H1 (cell line): ENCODE measurements around the gene FNDC11. TPM values are rescaled to one million over a fixed set of nuclear protein-coding genes. Genes with fewer than 3 reads are reported as not detected.
A peak's percentile ranks its signal among the peaks of the same experiment; 100 is the strongest.

Source experiments
- CTCF ChIA-PET: fragments of 300-600 bp; sonication (Branson Sonifier 250); formaldehyde crosslinking; loops from one replicate; lab custom pipeline; 2021; ENCODE audit not compliant: partially characterized antibody; lab: Charles Lee
- POLR2A ChIA-PET: fragments of 300-600 bp; sonication (Branson Sonifier 250); formaldehyde crosslinking; loops from one replicate; lab custom pipeline; 2021; ENCODE audit warnings: inconsistent platforms; ENCODE audit not compliant: partially characterized antibody; lab: Charles Lee
- DNase-seq, 2 experiments: peaks; one replicate each; pipeline versions ENCODE4 v3.0.0 to v3.0.0-alpha.2; 2010 to 2022; ENCODE audit warnings: low spot score in 2 of 2, low read depth in 1 of 2, mixed read lengths in 1 of 2
- FAIRE-seq: peaks from 2 replicates; lab custom pipeline; 2011; peaks lifted over from hg19 to GRCh38; lab: Jason Lieb, UNC
- H2AFZ ChIP-seq: 2 replicates; pipeline ENCODE4 v1.8.1; 2012; ENCODE audit warnings: low read length, inconsistent platforms
- H2AK5ac ChIP-seq: 2 replicates; pipeline ENCODE4 v1.6.1; 2013; ENCODE audit warnings: low read depth, low read length
- H2BK120ac ChIP-seq: replicated peaks from 2 replicates; pipeline ENCODE3; 2013; ENCODE audit warnings: low read depth, low read length, inconsistent platforms
- H2BK12ac ChIP-seq: 2 replicates; pipeline ENCODE4 v1.6.1; 2013; ENCODE audit warnings: low read depth, low read length
- H2BK15ac ChIP-seq: 2 replicates; pipeline ENCODE4 v1.6.1; 2013; ENCODE audit warnings: low read length
- H2BK20ac ChIP-seq: 2 replicates; pipeline ENCODE4 v1.6.1; 2013; ENCODE audit warnings: low read length
- H2BK5ac ChIP-seq: 2 replicates; pipeline ENCODE4 v1.6.1; 2013; ENCODE audit warnings: low read depth, low read length
- H3K14ac ChIP-seq: 2 replicates; pipeline ENCODE4 v1.6.1; 2013; ENCODE audit warnings: inconsistent platforms; ENCODE audit not compliant: insufficient read length
- H3K18ac ChIP-seq: 2 replicates; pipeline ENCODE4 v1.6.1; 2013; ENCODE audit warnings: low read length; ENCODE audit errors: extremely low read depth
- H3K23ac ChIP-seq: 2 replicates; pipeline ENCODE4 v1.6.1; 2013; ENCODE audit warnings: inconsistent platforms; ENCODE audit not compliant: insufficient read length
- H3K23me2 ChIP-seq: 2 replicates; pipeline ENCODE4 v1.6.1; 2013; ENCODE audit warnings: low read depth, low read length
- H3K27ac ChIP-seq: 2 replicates; pipeline ENCODE4 v1.6.1; 2011; ENCODE audit warnings: low read depth, low read length, inconsistent platforms
- H3K27me3 ChIP-seq, 4 experiments: replicated peaks in 1 of 4; 1 replicate in 1 of 4; 2 replicates in 3 of 4; pipeline versions ENCODE4 v1.6.1 to v1.8.1; 2011 to 2013; ENCODE audit warnings: low read length in 3 of 4, mild to moderate bottlenecking in 3 of 4, inconsistent platforms in 2 of 4, mixed read lengths in 2 of 4, moderate library complexity in 1 of 4; ENCODE audit not compliant: control insufficient read depth in 3 of 4, insufficient read depth in 3 of 4; ENCODE audit errors: extremely low read depth in 1 of 4
- H3K36me3 ChIP-seq, 4 experiments: 2 replicates each; pipeline versions ENCODE4 v1.6.1 to v1.8.1; 2011 to 2013; ENCODE audit warnings: mild to moderate bottlenecking in 4 of 4, low read length in 3 of 4, moderate library complexity in 2 of 4, control low read depth in 1 of 4, inconsistent platforms in 1 of 4; ENCODE audit not compliant: insufficient read depth in 4 of 4, control insufficient read depth in 2 of 4
- H3K4ac ChIP-seq: replicated peaks from 2 replicates; pipeline ENCODE3; 2013; ENCODE audit warnings: low read length, low read depth, mixed read lengths, inconsistent platforms; ENCODE audit not compliant: insufficient read length
- H3K4me1 ChIP-seq, 4 experiments: replicated peaks in 1 of 4; 1 replicate in 1 of 4; 2 replicates in 3 of 4; pipeline versions ENCODE4 v1.6.1 to v1.8.1; 2011 to 2013; ENCODE audit warnings: low read length in 3 of 4, inconsistent platforms in 2 of 4, mixed read lengths in 1 of 4; ENCODE audit not compliant: insufficient read depth in 4 of 4, control insufficient read depth in 3 of 4
- H3K4me2 ChIP-seq, 2 experiments: 2 replicates each; pipeline versions ENCODE4 v1.6.1 to v1.8.1; 2011 to 2013; ENCODE audit warnings: low read depth in 2 of 2, low read length in 2 of 2, control low read depth in 1 of 2, inconsistent platforms in 1 of 2, mild to moderate bottlenecking in 1 of 2; ENCODE audit not compliant: insufficient read depth in 1 of 2
- H3K4me3 ChIP-seq, 4 experiments: fragments of 200-600, 300-600 bp in 1 of 4; sonication (generic), shearing (Covaris generic), sonication (Bioruptor Twin) in 1 of 4; 2 replicates each; pipeline versions ENCODE4 v1.5.1 to v1.8.1; 2011 to 2016; ENCODE audit warnings: low read length in 4 of 4, low read depth in 3 of 4, control low read depth in 2 of 4, inconsistent platforms in 2 of 4, mild to moderate bottlenecking in 2 of 4, mixed read lengths in 1 of 4, moderate library complexity in 1 of 4; ENCODE audit not compliant: insufficient read depth in 2 of 4; ENCODE audit errors: extremely low read depth in 1 of 4
- H3K56ac ChIP-seq: replicated peaks from 2 replicates; pipeline ENCODE3; 2013; ENCODE audit warnings: low read depth, mild to moderate bottlenecking, mixed read lengths, low read length, inconsistent platforms; ENCODE audit not compliant: insufficient read length
- H3K79me1 ChIP-seq: 2 replicates; pipeline ENCODE4 v1.6.1; 2013; ENCODE audit warnings: low read depth, low read length, control low read depth
- H3K79me2 ChIP-seq, 2 experiments: 2 replicates each; pipeline versions ENCODE4 v1.6.1 to v1.8.1; 2012 to 2013; ENCODE audit warnings: low read length in 2 of 2, mild to moderate bottlenecking in 2 of 2, inconsistent platforms in 1 of 2; ENCODE audit not compliant: insufficient read depth in 2 of 2, control insufficient read depth in 1 of 2
- H3K9ac ChIP-seq, 4 experiments: replicated peaks in 1 of 4; 1 replicate in 1 of 4; 2 replicates in 3 of 4; pipeline versions ENCODE4 v1.6.1 to v1.8.1; 2011 to 2013; ENCODE audit warnings: low read depth in 3 of 4, low read length in 3 of 4, control low read depth in 2 of 4, mild to moderate bottlenecking in 2 of 4, moderate library complexity in 2 of 4, inconsistent platforms in 1 of 4; ENCODE audit errors: extremely low read depth in 1 of 4
- H3K9me3 ChIP-seq, 2 experiments: 2 replicates each; pipeline versions ENCODE4 v1.6.1 to v1.8.1; 2012 to 2013; ENCODE audit warnings: mild to moderate bottlenecking in 2 of 2, moderate library complexity in 2 of 2, control low read depth in 1 of 2, inconsistent platforms in 1 of 2, low read depth in 1 of 2, low read length in 1 of 2, mixed read lengths in 1 of 2; ENCODE audit not compliant: insufficient read depth in 2 of 2
- H4K20me1 ChIP-seq, 2 experiments: replicated peaks in 1 of 2; 2 replicates each; pipeline versions ENCODE3 to v1.8.1; 2011 to 2013; ENCODE audit warnings: inconsistent platforms in 2 of 2, low read length in 2 of 2, mild to moderate bottlenecking in 1 of 2; ENCODE audit not compliant: insufficient read depth in 2 of 2, control insufficient read depth in 1 of 2
- H4K5ac ChIP-seq: 2 replicates; pipeline ENCODE4 v1.6.1; 2013; ENCODE audit warnings: low read length, low read depth, mixed read lengths, inconsistent platforms; ENCODE audit not compliant: insufficient read length
- H4K8ac ChIP-seq: 2 replicates; pipeline ENCODE4 v1.8.0; 2013; ENCODE audit warnings: mild to moderate bottlenecking, moderate library complexity, low read length, inconsistent platforms; ENCODE audit not compliant: insufficient read depth; ENCODE audit errors: extremely low read depth
- H4K91ac ChIP-seq: replicated peaks from 2 replicates; pipeline ENCODE3; 2013; ENCODE audit warnings: low read length, mixed read lengths, inconsistent platforms; ENCODE audit not compliant: insufficient read length
- ASH2L ChIP-seq: fragments of 200-600, 300-600 bp; sonication (generic); IDR thresholded peaks from one replicate; pipeline ENCODE4 v1.7.1; 2017; ENCODE audit warnings: low read length
- ATF2 ChIP-seq: IDR thresholded peaks from 2 replicates; pipeline ENCODE4 v1.6.1; 2012; ENCODE audit warnings: low read length, inconsistent platforms
- CBX8 ChIP-seq: fragments of 300-800, 300-1000 bp; sonication (generic); IDR thresholded peaks from 2 replicates; pipeline ENCODE4 v1.7.1; 2016; ENCODE audit warnings: low read depth, low read length, borderline replicate concordance
- CHD1 ChIP-seq: IDR thresholded peaks from 2 replicates; pipeline ENCODE4 v1.6.1; 2012; ENCODE audit warnings: low read depth, low read length, improper control_type of control experiment
- CREB1 ChIP-seq: IDR thresholded peaks from 2 replicates; pipeline ENCODE4 v1.6.1; 2012; ENCODE audit warnings: inconsistent platforms
- E2F6 ChIP-seq: IDR thresholded peaks from 2 replicates; pipeline ENCODE4 v1.6.1; 2012; ENCODE audit warnings: inconsistent platforms
- EGR1 ChIP-seq: IDR thresholded peaks from 2 replicates; pipeline ENCODE4 v1.6.1; 2011; ENCODE audit warnings: low read depth, low read length, borderline replicate concordance
- HDAC6 ChIP-seq: IDR thresholded peaks from one replicate; pipeline ENCODE4 v1.7.1; 2012; ENCODE audit warnings: low read depth, mild to moderate bottlenecking, inconsistent platforms, low read length, moderate library complexity
- JUND ChIP-seq: IDR thresholded peaks from 2 replicates; pipeline ENCODE4 v1.6.1; 2011; ENCODE audit warnings: mild to moderate bottlenecking, improper control_type of control experiment, low read length
- RFX5 ChIP-seq: IDR thresholded peaks from 2 replicates; pipeline ENCODE4 v1.6.1; 2011; ENCODE audit warnings: low read depth, low read length, improper control_type of control experiment, borderline replicate concordance
- SP2 ChIP-seq: IDR thresholded peaks from 2 replicates; pipeline ENCODE4 v1.6.1; 2012; ENCODE audit warnings: mild to moderate bottlenecking, low read length, inconsistent platforms
- TCF12 ChIP-seq: IDR thresholded peaks from 2 replicates; pipeline ENCODE4 v1.6.1; 2011; ENCODE audit warnings: low read depth, mild to moderate bottlenecking, low read length
- YY1 ChIP-seq: IDR thresholded peaks from 2 replicates; pipeline ENCODE4 v1.6.1; 2011; ENCODE audit warnings: low read depth, mild to moderate bottlenecking, low read length
- WGBS, 2 experiments: shearing (Covaris generic) in 1 of 2; methylation state at CpG; one replicate each; pipeline versions ENCODE4 v1.1.6 to v1.1.7; 2013 to 2015; ENCODE audit warnings: low lambda C conversion rate in 2 of 2, mixed read lengths in 2 of 2, inconsistent platforms in 1 of 2, low coverage in 1 of 2, missing lambda C conversion rate in 1 of 2; ENCODE audit not compliant: insufficient replicate concordance in 2 of 2, insufficient coverage in 1 of 2, insufficient read length in 1 of 2; ENCODE audit errors: extremely low coverage in 1 of 2, missing lambda C conversion rate in 1 of 2; 5-methylcytosine and 5-hydroxymethylcytosine counted together
- polyA plus RNA-seq, 7 experiments: library from polyadenylated mRNA; depleted of rRNA in 3 of 7; stranded (reverse) in 5 of 7; unstranded in 2 of 7; fragments of >200 nt in 5 of 7; fragments of 200-250 nt in 2 of 7; gene quantifications; 1 replicate in 5 of 7; 2 replicates in 1 of 7; 4 replicates in 1 of 7; pipeline versions ENCODE4 v1.2.1 to v1.2.3, GENCODE V29; 2011 to 2013; ENCODE audit warnings: missing spikeins in 2 of 7, mixed read lengths in 2 of 7
- total RNA-seq: library from RNA; stranded (reverse); fragmentation: NEBNext Ultra II Directional; extraction: Animal tissue kit (Norgen Biotek cat#: 25700); gene quantifications from 2 replicates; pipeline ENCODE4 v1.2.1, GENCODE V29; 2021

FNDC11 gene
- total and polyA plus RNA-seq, 2 of the 8 experiments (the other 6 are each of a cell fraction or from before 2014, with no cell fraction given) = 2.6 to 8.8 TPM

GRCh38 chr20:63542031-63542559 is 11.9 kb upstream of the FNDC11 start:
- Histone ChIP-seq H3K4me1 (peaks cover 0 to 8% (median 2%) of the 10 kb centered on the region in 4 experiments; a peak in 5 of 7 replicates), H3K4ac (no peak overlapping the region), H2BK12ac (no peak overlapping the region), H3K14ac (no peak overlapping the region), H3K27ac (no peak overlapping the region), H2BK120ac (no peak overlapping the region), H3K79me2 (no peaks in the 10 kb centered on the region), H3K23me2 (no peaks in the 10 kb centered on the region), H3K9me3 (no peaks in the 10 kb centered on the region), H4K91ac (no peak overlapping the region), H3K9ac (no peak overlapping the region), H3K4me3 (no peak overlapping the region), H3K56ac (no peak overlapping the region), H3K36me3 (no peaks in the 10 kb centered on the region), H3K79me1 (no peaks in the 10 kb centered on the region), H3K27me3 (no peaks in the 10 kb centered on the region), H2BK5ac (no peak overlapping the region), H3K23ac (no peak overlapping the region), H3K18ac (no peak overlapping the region), H2BK20ac (no peak overlapping the region), H2BK15ac (no peak overlapping the region), H4K5ac (no peak overlapping the region), H3K4me2 (no peak overlapping the region), H4K20me1 (no peaks in the 10 kb centered on the region), H2AFZ (no peak overlapping the region), H4K8ac (peak overlapping the region; percentile 51; the same call in 1 of the 2 replicates), H2AK5ac (no peak overlapping the region)
- no peak for FAIRE-seq
- POLR2A ChIA-PET = interaction anchor here (2.3 kb wide), 1 partner anchor 10 kb away, joined by 7 read pairs; no protein-coding TSS in a partner anchor
- DNase-seq = no peak
- 93% methylated on average over 36 of the region's 36 CpGs; no CpG with 5 or more reads in 1 of the 2 experiments for WGBS, 2 experiments
- CTCF ChIA-PET = interaction anchor here (0.6 to 1.7 kb wide), 10 partner anchors 10 to 168 kb away, joined by 3 to 5 read pairs (median 4); partner anchors contain the start of gene HELZ2
- TF ChIP-seq RFX5 = no peak
- no peak for TF ChIP-seq CBX8
- TF ChIP-seq TCF12 = no peak
- no peak for TF ChIP-seq HDAC6
- TF ChIP-seq SP2 = no peak
- no peak for TF ChIP-seq ATF2
- no peak for TF ChIP-seq CREB1
- no peak for TF ChIP-seq CHD1
- no peak for TF ChIP-seq EGR1
- no peak for TF ChIP-seq ASH2L
- TF ChIP-seq YY1 = no peak
- no peak for TF ChIP-seq JUND
- no peak for TF ChIP-seq E2F6
